PFSK-1 (cell line): Measurements from ENCODE around the gene IL17C.

Experiments
- FOXP2 ChIP-seq: optimal IDR thresholded peaks from 2 replicates; pipeline ENCODE3; 2011; ENCODE audit warnings: borderline replicate concordance, control low read depth, inconsistent platforms; ENCODE audit not compliant: insufficient read depth; ENCODE audit errors: extremely low read length, extremely low read depth
- POLR2AphosphoS5 ChIP-seq: IDR thresholded peaks from 2 replicates; pipeline ENCODE4 v1.6.1; 2012; ENCODE audit warnings: low read depth, mild to moderate bottlenecking, control low read depth, low read length, moderate library complexity
- REST ChIP-seq, 2 experiments: IDR thresholded peaks; 2 replicates each; pipeline versions ENCODE4 v1.6.1 to v1.8.0; 2011 to 2012; ENCODE audit warnings: low read depth in 2 of 2, low read length in 2 of 2, control low read depth in 1 of 2, inconsistent platforms in 1 of 2, mild to moderate bottlenecking in 1 of 2, moderate library complexity in 1 of 2; ENCODE audit not compliant: insufficient read depth in 1 of 2
- SIN3A ChIP-seq: IDR thresholded peaks from 2 replicates; pipeline ENCODE4 v1.6.1; 2012; ENCODE audit warnings: mild to moderate bottlenecking, low read length, moderate library complexity, borderline replicate concordance; ENCODE audit not compliant: insufficient read depth
- TAF1 ChIP-seq: IDR thresholded peaks from 2 replicates; pipeline ENCODE4 v1.6.1; 2012; ENCODE audit warnings: low read length, control low read depth, borderline replicate concordance; ENCODE audit not compliant: insufficient read depth

The IL17C gene

GRCh38 chr16:88681084-88681680, 42.8 kb downstream of the IL17C start:
- TF ChIP-seq POLR2AphosphoS5, result no peak
- TF ChIP-seq TAF1, result no peak
- TF ChIP-seq FOXP2, result no peak
- no peak for TF ChIP-seq REST (IDR thresholded peaks at IDR 0.05; ENCODE audit: insufficient read depth in 1 of 2, low read depth in 2 of 2, low read length in 2 of 2)
- no peak for TF ChIP-seq SIN3A

DNA sequence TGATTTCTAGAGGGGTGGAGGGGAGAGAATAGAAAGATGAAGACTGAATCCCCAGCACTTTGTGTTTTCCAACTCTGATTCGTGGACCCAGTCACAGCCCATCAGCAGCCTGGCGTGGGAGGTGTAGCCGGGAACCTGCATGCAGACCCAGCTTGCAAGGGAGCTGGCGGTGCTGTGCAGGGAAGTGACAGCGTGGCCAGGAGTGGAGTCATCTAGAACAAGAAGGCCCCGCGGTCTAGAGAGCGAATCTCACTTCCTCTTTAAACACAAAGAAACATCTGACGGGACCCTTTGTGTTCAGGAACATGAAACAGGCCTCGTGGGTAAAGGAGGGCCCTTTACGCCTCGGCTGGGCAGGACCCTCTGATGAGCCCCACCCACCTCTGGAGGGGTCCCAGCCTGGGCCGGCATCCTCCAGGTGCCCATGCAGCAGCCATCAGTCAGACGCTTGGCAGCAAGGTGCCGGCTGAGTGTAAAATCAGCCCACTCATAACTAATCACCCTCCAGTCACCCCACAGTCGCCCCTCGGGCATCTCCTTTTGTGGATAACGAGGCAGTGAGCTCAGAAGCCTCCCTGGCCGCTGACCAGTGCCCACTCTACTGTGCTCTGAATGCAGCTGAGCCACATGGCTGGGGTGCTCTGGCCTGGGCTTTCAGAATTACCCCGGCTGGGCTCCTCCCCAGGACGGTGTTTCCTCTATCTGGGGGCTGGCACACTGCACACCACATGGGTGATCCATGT, 43.5 kb downstream of the IL17C start:
- no peak for TF ChIP-seq TAF1
- TF ChIP-seq POLR2AphosphoS5, result no peak
- no peak for TF ChIP-seq REST (IDR thresholded peaks at IDR 0.05; ENCODE audit: insufficient read depth in 1 of 2, low read depth in 2 of 2, low read length in 2 of 2)
- no peak for TF ChIP-seq SIN3A
- TF ChIP-seq FOXP2, result no peak

- no peak for TF ChIP-seq SIN3A
- no peak for TF ChIP-seq REST (IDR thresholded peaks at IDR 0.05; ENCODE audit: insufficient read depth in 1 of 2, low read depth in 2 of 2, low read length in 2 of 2)
- TF ChIP-seq TAF1, result no peak
- TF ChIP-seq POLR2AphosphoS5, result no peak
Observed at GRCh38 chr16:88684569-88685155, 46.3 kb downstream of the IL17C start.

DNA sequence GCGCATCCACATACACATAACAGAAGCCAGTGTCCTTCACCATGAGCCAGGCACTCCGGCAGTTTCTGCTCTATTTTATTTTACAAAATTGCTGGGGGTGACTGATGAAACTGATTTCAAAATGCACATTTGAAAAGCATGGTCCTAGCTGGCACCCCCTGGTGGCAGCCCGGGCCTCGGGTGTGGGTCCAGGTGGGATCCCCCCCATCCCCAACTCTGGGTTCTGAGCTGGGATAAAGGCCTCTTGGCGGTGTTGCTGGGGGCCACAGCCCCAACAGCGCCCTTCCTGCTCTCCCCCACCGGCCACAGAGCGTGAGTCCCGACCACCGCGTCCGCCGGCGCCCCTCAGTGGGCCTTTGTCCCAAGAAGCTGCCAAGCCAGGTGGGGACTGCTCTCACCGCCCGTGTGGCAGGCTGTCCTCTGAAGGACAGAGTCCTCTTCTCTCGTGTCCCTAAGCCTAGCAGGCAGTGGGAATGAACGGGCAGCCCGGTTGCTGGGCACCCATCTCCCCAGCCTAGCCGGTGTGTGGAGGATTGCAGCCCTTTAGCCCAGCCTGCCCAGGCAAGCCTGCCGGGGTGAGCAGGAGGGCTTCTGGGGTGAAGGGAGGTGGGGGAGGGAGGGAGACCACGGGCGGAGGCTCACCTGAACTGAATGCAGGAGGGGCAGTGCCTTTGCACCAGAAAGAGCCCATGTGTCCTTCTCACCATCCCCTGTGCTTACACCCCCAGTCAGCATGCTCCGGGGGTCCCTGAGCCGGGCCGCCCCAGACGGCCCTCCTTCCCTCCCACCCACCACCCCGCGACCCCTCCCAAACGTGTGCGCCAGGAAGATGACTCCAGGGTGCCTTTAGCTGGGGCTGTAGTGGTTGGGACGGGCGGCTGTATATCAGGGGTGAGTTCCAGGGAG, 47.0 kb downstream of the IL17C start:
- TF ChIP-seq SIN3A, result no peak
- no peak for TF ChIP-seq TAF1
- TF ChIP-seq POLR2AphosphoS5, result no peak
- no peak for TF ChIP-seq FOXP2
- TF ChIP-seq REST (IDR thresholded peaks at IDR 0.05; ENCODE audit: insufficient read depth in 1 of 2, low read depth in 2 of 2, low read length in 2 of 2), result no peak
